ENCODE results near the gene GPC2.
"Not testable (repeated sequence)": the region's sequence is repeated elsewhere in the genome, so short reads cannot be mapped to it uniquely, and the experiment has no call there.

GPC2 gene, protein sequence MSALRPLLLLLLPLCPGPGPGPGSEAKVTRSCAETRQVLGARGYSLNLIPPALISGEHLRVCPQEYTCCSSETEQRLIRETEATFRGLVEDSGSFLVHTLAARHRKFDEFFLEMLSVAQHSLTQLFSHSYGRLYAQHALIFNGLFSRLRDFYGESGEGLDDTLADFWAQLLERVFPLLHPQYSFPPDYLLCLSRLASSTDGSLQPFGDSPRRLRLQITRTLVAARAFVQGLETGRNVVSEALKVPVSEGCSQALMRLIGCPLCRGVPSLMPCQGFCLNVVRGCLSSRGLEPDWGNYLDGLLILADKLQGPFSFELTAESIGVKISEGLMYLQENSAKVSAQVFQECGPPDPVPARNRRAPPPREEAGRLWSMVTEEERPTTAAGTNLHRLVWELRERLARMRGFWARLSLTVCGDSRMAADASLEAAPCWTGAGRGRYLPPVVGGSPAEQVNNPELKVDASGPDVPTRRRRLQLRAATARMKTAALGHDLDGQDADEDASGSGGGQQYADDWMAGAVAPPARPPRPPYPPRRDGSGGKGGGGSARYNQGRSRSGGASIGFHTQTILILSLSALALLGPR

DNA sequence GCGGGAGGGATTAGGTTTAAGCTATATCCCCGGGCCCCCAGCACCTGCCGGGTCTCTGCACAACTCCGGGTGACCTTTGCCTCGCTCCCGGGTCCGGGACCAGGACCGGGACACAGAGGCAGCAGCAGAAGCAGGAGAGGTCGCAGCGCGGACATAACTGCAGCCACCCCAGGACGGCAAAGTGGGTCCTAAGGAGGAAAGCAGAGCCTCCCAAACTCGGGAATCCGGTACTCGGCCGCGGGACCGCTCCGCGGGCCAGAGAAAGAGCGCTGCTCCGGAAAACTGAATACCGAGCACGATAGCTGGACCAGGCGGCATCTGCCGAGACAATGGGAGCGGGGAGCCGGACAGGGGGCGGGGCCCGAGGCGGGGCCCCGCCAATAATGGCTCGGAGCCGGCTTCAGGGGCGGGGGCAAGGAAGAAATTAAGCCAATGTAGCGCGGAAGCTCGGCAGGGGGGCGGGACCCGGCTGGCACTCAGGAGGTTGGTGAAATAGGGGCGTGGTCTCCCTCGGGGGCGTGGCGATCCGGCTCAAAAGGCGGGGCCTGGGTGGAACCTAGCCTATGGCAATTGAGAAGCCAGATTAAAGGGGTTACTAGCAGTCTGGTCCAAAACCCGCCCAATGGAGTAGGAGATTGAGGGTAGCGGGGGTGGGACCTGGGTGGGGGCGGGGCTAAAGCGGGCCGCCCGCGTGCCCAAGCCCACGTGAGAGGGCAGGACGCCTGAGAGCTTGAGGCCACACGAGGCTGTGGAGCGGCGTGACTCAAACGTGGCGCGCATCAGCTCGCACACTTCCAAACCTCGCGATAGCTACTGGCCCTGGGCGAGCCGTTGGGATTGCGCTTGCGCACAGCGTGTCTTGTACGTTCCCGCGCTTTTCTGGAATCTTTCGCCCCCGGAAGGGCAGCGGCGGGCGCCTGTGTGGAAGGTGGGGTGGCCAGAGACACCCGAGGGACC lies at the start of gene GPC2, which contains the start of gene STAG3:
Gene GPC2, minus strand, starts transcription at position 337 of the 957 bp plus-strand sequence. Its CDS starts 182 bp downstream, at position 155.
Gene STAG3, plus strand, starts transcription at position 874 of the 957 bp plus-strand sequence. CDS start 2,639 bp downstream, outside the sequence.
- DNase-seq = peak; percentile 99

DNA sequence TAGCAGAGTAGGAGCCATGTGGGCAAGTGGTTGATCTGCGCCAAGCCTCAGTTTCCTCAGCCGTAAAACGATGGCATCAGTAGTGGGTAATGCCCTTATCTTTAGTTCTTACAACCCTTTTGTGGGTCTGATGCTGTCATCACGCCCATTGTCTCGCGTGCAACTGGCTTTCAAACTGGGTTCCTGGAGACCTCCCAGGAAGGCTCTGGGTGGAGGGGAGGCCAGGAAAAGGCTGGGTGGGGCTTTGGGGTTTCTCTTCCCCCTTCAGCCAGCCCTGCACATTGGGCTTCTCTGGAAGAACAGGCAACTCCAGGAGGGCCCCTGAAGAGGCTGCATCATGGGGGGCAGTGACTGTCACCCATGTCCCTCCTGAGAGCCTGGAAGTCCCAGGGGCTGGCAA lies 47.7 kb upstream of the GPC2 start:
- DNase-seq = not testable (repeated sequence)

DNA sequence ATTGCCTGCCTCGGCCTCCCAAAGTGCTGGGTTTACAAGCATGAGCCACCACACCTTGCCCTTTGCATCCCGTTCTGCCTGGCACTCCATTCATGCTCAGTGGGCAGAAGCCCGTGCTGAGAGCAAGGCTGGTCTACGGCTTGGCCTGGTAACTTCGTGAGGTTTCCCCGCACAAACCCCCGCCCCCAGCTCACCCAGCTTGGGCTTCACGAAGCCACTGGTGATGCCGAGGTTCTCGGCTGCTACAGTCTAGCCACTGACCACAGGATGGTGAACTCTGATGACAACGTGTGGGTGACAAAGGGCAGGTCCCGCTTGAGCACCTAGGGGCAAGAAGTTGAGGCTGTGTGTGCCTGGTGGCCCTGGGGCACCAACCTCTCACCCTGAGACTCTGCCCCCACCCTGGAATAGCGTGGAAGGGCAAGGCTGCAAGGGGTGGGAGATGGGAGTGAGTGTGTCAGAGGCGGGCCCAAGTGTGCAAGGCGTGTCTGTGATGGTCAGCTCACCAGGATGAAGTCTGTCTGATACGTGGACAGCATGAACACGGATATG lies 46.3 kb upstream of the GPC2 start:
- DNase-seq = not testable (repeated sequence)

DNA sequence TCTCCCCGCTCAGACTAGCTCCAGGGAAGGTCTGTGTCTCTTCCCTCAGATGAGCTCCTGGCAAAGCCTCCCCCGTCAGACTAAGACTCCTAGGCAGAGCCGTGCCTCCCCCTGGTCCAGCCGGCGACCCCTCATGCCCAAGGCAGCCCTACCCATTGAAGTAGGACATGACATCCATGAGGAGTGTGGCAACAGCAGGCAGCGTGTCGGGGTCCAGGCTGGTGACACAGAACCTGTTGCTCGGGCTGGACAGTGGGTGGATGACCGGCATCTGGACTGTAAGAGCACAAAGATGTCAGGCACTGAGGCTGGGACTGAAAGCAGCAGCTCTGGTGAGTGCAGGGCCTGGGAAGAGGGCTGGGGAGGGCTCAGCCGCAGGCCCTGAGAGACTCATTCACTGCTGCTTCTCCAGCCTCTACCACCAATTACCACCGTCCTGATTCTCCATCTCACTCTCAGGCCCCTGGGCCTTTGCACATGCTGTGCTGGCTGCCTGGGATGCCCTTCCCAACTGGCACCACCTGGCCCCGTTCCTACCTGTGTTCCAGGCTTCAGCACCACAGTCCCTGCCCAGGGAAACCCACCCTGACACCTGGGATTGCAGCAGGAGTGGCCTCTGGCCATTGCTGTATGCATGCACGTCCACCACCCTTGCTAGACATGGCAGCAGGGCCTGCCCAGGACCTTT lies 45.4 kb upstream of the GPC2 start:
- DNase-seq = no peak

DNA sequence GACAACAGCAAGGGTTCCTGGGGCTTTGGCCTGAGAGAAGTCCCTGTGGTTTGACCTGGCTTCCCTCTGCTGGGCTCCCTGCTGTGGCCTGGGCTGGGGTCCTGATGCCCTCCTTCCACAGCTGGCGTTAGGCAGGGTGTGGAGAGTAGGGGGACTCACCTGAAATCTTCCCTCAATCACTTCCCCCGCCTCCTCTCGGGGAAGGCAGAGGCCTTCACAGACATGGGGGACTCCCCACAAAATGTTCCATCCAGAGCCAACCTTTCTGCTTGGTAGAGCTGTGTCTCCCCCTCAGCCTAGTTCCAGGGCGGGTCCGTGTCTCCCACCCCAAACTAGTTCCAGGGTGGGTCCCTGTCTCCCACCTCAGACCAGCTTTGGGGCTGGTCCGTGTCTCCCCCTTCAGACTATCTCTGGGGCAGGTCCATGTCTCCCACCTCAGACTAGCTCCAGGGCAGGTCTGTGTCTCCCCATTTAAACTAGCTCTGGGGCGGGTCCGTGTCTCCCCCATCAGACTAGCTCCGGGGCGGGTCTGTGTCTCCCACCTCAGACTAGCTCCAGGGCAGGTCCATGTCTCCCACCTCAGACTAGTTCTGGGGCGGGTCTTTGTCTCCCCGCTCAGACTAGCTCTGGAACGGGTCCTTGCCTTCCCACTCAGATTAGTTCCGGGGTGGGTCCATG lies 44.7 kb upstream of the GPC2 start:
- DNase-seq = no peak

DNA sequence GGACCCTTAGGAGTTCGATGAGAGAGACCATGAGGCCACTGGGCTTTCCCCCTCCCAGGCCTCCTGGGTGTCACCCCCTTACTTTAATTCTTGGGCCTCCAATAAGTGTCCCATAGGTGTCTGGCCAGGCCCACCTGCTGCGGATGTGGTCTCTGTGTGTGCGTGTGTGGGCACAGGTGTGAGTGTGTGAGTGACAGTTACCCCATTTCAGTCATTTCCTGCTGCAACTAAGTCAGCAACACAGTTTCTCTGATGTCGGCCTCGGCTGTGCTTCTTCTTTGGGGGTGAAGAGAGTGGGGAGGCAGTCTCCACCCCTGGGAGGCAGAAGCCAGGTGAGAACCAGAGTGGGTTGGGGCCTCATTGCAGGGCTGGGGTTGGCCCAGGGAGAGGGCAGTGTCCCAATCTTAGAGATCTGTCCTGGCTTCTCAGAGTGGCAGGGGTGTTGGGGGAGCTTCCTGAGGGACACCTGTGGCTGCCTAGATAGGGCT lies 44.1 kb upstream of the GPC2 start:
- peak; percentile 64 for DNase-seq

DNA sequence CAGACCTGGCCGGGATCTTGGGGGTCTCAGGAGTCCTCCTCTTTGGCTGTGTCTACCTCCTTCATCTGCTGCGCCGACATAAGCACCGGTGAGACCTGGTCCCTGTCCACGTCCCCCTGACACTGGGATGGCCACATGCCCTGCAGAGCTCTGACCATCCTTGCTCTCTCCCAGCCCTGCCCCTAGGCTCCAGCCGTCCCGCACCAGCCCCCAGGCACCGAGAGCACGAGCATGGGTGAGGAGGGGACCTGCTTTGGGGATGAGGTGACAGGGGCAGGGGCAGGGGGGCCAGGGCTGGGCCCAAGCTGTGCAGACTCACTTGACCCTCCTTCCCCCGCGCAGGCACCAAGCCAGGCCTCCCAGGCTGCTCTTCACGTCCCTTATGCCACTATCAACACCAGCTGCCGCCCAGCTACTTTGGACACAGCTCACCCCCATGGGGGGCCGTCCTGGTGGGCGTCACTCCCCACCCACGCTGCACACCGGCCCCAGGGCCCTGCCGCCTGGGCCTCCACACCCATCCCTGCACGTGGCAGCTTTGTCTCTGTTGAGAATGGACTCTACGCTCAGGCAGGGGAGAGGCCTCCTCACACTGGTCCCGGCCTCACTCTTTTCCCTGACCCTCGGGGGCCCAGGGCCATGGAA lies 43.5 kb upstream of the GPC2 start:
- DNase-seq = peak; percentile 54

DNA sequence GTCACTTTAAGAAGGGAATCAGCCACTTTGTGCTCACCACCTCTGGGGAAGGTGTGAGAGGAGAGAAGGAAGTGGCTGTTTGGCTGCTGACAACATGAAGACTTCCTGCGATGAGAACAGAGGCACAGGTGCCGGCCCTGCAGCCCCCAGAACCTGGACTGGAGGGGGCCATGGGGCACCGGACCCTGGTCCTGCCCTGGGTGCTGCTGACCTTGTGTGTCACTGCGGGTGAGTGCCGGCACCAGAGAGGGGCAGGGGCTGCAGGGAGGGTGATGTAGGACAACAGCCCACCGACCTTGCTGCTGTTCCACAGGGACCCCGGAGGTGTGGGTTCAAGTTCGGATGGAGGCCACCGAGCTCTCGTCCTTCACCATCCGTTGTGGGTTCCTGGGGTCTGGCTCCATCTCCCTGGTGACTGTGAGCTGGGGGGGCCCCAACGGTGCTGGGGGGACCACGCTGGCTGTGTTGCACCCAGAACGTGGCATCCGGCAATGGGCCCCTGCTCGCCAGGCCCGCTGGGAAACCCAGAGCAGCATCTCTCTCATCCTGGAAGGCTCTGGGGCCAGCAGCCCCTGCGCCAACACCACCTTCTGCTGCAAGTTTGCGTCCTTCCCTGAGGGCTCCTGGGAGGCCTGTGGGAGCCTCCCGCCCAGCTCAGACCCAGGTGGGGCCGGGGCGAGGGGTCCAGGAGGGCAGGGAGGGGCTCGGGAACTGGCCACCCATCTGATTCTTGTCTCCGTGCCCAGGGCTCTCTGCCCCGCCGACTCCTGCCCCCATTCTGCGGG lies 42.8 kb upstream of the GPC2 start, which contains the start of gene PVRIG:
Gene PVRIG, plus strand, starts transcription at position 149 of the 785 bp plus-strand sequence. Its CDS starts 22 bp downstream, at position 171.
- peak; percentile 39 for DNase-seq

DNA sequence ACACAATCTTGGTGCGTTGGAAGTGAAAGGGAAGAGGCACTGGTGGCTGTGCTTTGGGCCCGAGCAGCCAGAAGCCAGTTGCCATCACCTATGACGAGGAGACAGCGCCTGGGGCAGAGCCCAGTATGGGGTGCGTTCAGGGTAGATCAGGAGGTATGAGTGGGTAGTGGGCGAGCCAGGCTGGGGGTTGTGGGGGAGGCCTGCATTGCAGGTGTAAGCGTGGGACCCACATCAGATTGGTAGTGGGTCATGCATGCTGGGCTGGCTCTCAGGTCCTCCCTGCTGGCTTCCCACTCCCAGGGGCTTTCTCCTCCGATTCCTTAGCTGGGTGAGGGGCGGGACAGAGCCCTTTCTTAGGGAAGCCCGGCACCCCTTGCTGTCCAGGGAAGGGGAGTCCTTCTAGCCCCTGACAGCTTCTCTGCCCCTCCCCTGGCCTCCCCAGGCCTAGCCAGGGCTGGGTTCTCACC lies 42.1 kb upstream of the GPC2 start:
- DNase-seq = no peak

DNA sequence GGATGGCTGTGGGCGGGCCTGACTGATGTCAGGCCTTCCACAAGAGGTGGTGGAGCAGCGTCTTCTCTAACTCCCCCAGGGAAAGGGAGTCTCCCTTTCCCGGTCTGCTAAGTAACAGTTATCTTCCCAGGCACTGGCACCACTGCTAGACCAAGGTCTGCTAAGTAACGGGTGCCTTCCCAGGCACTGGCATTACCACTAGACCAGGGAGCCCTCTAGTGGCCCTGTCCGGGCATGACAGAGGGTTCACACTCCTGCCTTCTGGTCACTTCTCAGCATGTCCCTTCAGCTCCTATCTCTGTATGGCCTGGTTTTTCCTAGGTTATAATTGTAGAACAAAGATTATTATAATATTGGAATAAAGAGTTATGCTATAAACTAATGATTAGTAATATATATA lies 40.8 kb upstream of the GPC2 start:
- DNase-seq = peak; percentile 82

DNA sequence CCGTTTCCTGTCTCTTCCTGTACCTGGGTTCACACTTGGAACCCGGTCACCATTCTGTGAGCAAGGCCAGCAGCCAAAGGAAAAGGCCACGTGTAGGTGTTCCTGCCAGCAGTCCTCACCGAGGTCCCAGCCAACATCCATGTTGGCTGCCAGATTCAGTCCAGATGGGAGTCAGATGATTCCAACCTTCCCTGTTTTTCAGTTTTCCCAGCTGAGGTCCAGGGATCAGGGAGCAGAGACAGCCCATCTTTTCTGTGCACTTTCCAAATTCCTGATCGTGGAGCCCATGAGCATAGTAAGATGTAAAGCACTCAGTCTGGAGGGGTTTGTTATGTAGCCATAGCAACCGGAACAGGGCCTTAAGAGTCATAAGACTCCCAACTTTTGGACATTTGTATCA lies 38.7 kb upstream of the GPC2 start:
- DNase-seq = no peak

DNA sequence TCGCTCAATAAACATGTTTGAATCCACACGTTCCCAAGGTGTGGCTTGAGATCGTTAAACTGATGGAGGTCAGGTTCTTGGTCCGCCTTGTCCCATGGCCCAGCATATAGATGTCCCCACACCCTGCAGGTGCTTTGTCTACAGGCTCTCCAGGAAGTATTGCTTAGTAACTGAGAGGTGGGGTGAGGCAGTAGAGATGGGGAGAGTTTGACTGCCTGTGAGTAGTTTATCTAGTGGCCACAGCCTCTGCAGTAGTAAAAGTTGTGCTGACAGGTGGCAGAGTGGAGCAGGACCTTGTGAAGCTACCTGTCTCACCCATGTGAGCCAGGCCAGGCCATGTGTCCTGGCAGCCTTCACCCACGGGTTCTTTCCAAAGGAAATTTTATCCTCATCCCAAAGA lies 37.2 kb upstream of the GPC2 start:
- DNase-seq = not testable (repeated sequence)

DNA sequence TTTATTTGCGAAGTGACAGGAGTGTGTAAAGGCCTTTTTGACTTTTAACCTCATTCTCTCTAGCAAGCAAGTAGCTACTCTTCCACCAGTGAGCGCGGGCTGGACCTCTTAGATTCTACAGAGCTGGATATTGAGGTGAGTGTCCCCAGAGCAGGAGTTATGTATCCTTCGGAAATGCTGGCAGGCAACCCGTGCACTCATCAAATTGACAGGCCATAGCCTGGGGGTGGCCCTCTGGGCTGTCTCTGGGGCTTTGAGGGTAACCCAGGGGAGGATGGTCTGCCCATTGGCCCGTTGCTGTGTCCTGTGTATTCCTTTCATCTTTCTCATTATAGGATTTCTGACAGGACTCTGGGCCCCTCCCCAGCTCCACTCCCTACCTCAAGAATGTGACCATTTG lies 36.5 kb upstream of the GPC2 start:
- no peak for DNase-seq

DNA sequence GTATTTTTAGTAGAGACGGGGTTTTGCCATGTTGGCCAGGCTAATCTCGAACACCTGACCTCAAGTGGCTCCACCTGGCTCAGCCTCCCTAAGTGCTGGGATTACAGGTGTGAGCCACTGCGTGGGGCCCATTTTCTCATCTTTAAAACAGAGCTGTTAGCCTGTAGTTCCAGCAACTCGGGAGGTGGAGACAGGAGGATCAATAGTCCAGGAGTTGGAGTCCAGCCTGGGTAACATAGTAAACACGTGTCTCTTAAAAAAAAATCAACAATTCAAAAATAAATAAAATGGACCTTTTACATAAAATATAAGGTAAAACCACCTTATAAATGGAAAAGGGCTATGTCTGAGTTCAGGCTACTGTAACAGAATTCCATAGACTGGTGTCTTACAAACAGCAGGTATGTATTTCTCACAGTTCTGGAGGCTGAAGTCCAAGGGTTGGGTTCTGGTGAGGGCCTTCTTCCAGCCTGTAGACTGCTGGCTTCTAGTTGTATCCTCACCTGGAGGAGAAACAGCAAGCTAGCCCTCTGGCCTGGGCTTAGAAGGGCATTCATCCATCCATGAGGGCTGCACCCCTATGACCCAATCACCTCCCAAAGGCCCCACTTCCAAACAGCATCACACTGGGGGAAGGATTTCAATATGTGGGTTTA lies 35.6 kb upstream of the GPC2 start:
- DNase-seq = no peak

DNA sequence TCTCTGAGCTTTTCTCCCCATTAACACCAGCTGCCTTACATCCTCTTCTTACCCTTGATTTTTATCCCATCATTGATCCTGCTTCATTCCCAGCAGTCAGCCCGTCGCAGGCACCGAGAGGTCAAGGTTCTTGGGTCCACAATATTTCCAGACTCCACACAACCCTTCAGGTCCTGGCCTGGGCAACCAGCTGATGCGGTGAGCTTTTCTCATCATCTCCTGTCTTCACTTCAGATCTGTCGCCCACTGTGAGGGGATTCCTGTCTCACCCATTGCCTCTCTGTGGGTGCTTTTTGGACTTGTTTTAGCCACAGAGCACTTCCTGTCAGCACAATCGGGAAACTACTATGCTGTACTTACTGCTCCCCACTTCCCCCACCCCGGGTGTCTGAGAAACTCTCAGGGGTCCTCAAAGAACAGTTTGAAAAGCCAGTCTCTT lies 34.2 kb upstream of the GPC2 start:
- no peak for DNase-seq

DNA sequence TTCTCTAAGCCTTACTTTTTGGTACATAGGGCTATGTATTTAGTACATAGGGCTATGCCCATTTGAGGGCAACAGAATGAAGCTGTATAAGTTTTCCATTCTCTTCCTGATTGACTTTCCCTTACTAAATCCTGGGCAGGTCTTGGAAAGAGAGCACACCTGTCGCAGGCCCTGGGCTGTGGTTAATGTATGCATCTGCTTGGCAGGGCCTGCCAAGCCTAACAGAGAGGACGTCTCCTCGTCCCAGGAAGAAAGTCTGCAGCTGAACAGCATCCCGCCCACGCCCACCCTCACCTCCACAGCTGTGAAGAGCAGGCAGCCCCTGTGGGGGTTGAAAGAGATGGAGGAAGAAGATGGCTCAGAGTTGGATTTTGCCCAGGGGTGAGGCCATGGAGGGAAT lies 33.6 kb upstream of the GPC2 start:
- no peak for DNase-seq

DNA sequence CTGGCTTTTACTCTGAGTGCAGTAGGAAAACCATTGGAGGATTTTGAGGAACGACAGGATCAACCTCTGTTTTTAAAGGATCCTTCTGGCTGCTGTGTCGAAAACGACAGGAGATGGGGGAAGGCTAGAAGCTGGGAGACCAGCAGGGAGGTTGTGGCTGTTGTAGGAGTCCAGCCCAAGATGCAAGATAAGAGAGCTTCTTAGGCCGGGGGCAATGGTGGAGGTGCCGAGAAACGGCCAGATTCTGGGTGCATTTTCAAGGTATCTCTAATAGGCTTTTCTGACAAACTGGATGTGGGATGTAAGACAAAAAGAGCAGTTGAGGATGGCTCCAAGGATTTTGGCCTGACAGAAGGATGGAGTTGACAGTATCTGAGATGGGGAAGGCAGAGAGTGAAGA lies 32.3 kb upstream of the GPC2 start:
- DNase-seq = no peak

DNA sequence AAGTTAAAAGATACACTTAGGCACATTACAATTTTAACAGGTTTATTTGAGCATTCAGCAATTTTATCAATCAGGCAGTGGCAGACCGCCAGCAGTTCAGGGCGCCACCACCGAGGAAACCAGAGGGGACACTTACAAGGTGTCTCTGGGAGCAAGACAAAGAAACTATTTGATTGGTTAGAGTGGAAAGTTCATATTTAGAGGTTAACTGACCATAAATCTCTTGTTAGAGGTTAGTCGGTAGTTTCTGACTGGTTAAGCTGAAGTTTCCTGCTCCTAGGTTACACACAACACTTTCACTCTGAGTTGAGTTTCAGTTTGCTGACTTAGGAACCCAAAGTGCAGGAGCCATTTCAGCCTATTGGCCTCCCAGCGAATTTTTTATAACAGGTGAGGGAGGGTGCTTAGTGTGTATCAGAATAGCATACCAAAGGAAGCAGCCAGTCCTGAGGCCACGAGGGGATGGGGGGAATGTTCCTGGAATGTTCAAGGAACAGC lies 31.8 kb upstream of the GPC2 start:
- DNase-seq = no peak

DNA sequence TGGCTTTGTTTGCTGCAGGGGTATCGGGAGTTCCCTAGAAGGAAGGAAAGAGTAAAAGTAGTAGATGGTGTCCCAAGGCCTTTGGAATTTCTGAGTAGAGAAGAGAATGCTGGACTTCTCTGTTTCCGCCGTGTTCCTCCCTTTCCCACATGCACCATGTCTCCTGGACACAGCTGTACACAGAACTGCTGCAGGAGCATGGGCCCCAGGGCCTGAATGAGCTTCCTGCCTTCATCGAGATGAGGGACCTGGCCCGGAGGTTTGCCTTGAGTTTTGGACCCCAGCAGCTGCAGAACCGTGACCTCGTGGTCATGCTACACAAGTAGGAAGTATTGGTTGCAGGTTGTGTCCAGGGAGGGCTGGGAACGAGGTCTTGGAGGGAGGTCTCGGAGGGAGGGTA lies 27.3 kb upstream of the GPC2 start:
- no peak for DNase-seq

Data from activated CD4-positive, CD25-positive, alpha-beta regulatory T cell treated with anti-CD3 and anti-CD28 coated beads, Interleukin-2, amount 50 U/mL, for 72 hours (primary cell).